Activated CD8-positive, alpha-beta T cell treated with anti-CD3 and anti-CD28 coated beads for 36 hours (primary cell): Measurements from ENCODE around the gene TNFRSF11A. TPM values are rescaled to one million over a fixed set of nuclear protein-coding genes. Genes with fewer than 3 reads are reported as not detected.

Experiments
- ATAC-seq: fragments of 200-7000 bp; cut with Tn5 transposase; one replicate; pipeline ENCODE4 v1.10.0; 2021; ENCODE audit warnings: mild to moderate bottlenecking, moderate library complexity
- CTCF ChIA-PET: fragments of 350-600 bp; sonication (Branson Sonifier 250); formaldehyde crosslinking; loops from one replicate; lab custom pipeline; 2021; ENCODE audit warnings: antibody characterized with exemption; lab: Charles Lee
- POLR2A ChIA-PET: fragments of 350-600 bp; sonication (Branson Sonifier 250); formaldehyde crosslinking; loops from one replicate; lab custom pipeline; 2021; ENCODE audit warnings: antibody characterized with exemption; lab: Charles Lee
- DNase-seq: peaks from one replicate; pipeline ENCODE4 v3.0.0-alpha.2; 2020
- H3K27ac Mint-ChIP-seq: one replicate; pipeline ENCODE4 v1.8.0; 2021; ENCODE audit warnings: mild to moderate bottlenecking, mixed read lengths
- H3K27me3 Mint-ChIP-seq: one replicate; pipeline ENCODE4 v1.8.0; 2021; ENCODE audit warnings: mixed read lengths
- H3K36me3 Mint-ChIP-seq: one replicate; pipeline ENCODE4 v1.8.0; 2021; ENCODE audit warnings: low read depth, mixed read lengths
- H3K4me1 Mint-ChIP-seq: one replicate; pipeline ENCODE4 v1.8.0; 2021; ENCODE audit warnings: low read depth, mixed read lengths
- H3K4me3 Mint-ChIP-seq: one replicate; pipeline ENCODE4 v1.8.0; 2021; ENCODE audit warnings: mild to moderate bottlenecking, moderate library complexity, mixed read lengths
- H3K9me3 Mint-ChIP-seq: one replicate; pipeline ENCODE4 v1.8.0; 2021; ENCODE audit warnings: mixed read lengths
- CTCF ChIP-seq: fragments of 200-600 bp; IDR thresholded peaks from one replicate; pipeline ENCODE4 v1.8.0; 2022; ENCODE audit warnings: antibody characterized with exemption, mild to moderate bottlenecking
- intact Hi-C: fragments of 100-400 bp; cut with micrococcal nuclease; formaldehyde crosslinking; loops from one replicate; pipeline ENCODE4 v1.10.0; 2022
- total RNA-seq, 2 experiments: library from RNA; stranded (reverse); gene quantifications; one replicate each; pipeline ENCODE4 v1.2.3, GENCODE V29; 2021

TNFRSF11A gene
- total RNA-seq, 2 experiments from 2014 or later, result 7.3 to 8.0 TPM

- POLR2A ChIA-PET, result interaction anchor here (0.8 kb wide), 1 partner anchor 21 kb away, joined by 3 read pairs; no protein-coding TSS in a partner anchor
- no peak for TF ChIP-seq CTCF
- peaks cover 32% of the 10 kb centered on the region for H3K36me3 Mint-ChIP-seq
Observed at GRCh38 chr18:62301322-62301721, 23.8 kb upstream of the TNFRSF11A start.

GRCh38 chr18:62312851-62313250, 12.3 kb upstream of the TNFRSF11A start:
- intact Hi-C loops, result no loop called here
- TF ChIP-seq CTCF, result no peak
- ATAC-seq (no peak), DNase-seq (no peak)
- Mint-ChIP-seq H3K27me3 (peaks cover 2% of the 10 kb centered on the region), H3K4me1 (no peaks in the 10 kb centered on the region), H3K36me3 (peaks cover 1% of the 10 kb centered on the region), H3K4me3 (no peak overlapping the region), H3K9me3 (no peaks in the 10 kb centered on the region), H3K27ac (no peak overlapping the region)
- POLR2A ChIA-PET, result interaction anchor here (0.6 to 1.0 kb wide), 3 partner anchors 10 to 113 kb away, joined by 3 to 5 read pairs (median 3); no protein-coding TSS in a partner anchor
- CTCF ChIA-PET, result interaction anchor here (0.9 to 1.7 kb wide), 3 partner anchors 11 to 25 kb away, joined by 3 to 4 read pairs (median 4); partner anchors contain the start of gene TNFRSF11A

More at GRCh38 chr18:62301322-62301721, 23.8 kb upstream of the TNFRSF11A start:
- H3K4me1 Mint-ChIP-seq, result peaks cover 6% of the 10 kb centered on the region
- CTCF ChIA-PET, result no interaction called here
- H3K9me3 Mint-ChIP-seq, result no peaks in the 10 kb centered on the region
- DNase-seq (no peak), ATAC-seq (no peak)
- H3K27ac Mint-ChIP-seq, result no peak overlapping the region
- no peak overlapping the region for H3K4me3 Mint-ChIP-seq
- intact Hi-C loops, result no loop called here
- no peaks in the 10 kb centered on the region for H3K27me3 Mint-ChIP-seq

GRCh38 chr18:62318228-62319180, 6.6 kb upstream of the TNFRSF11A start:
- DNase-seq, result no peak
- peaks cover 4% of the 10 kb centered on the region for H3K4me1 Mint-ChIP-seq
- H3K4me3 Mint-ChIP-seq, result no peak overlapping the region
- H3K9me3 Mint-ChIP-seq, result no peaks in the 10 kb centered on the region
- intact Hi-C loops, result no loop called here
- ATAC-seq, result no peak
- no peak overlapping the region for H3K27ac Mint-ChIP-seq
- no peak for TF ChIP-seq CTCF
- no peaks in the 10 kb centered on the region for H3K36me3 Mint-ChIP-seq
- peaks cover 25% of the 10 kb centered on the region for H3K27me3 Mint-ChIP-seq
- POLR2A ChIA-PET, result no interaction called here
- CTCF ChIA-PET, result no interaction called here

GRCh38 chr18:62321201-62321600, 3.9 kb upstream of the TNFRSF11A start:
- Mint-ChIP-seq H3K27ac (no peak overlapping the region), H3K9me3 (no peaks in the 10 kb centered on the region), H3K36me3 (no peaks in the 10 kb centered on the region), H3K4me3 (no peak overlapping the region), H3K4me1 (peaks cover 17% of the 10 kb centered on the region), H3K27me3 (peaks cover 41% of the 10 kb centered on the region)
- no peak for ATAC-seq
- POLR2A ChIA-PET, result interaction anchor here (0.5 kb wide), 1 partner anchor 18 kb away, joined by 3 read pairs; no protein-coding TSS in a partner anchor
- CTCF ChIA-PET, result interaction anchor here (1.3 to 2.0 kb wide), 2 partner anchors 10 to 105 kb away, joined by 3 to 4 read pairs; no protein-coding TSS in a partner anchor
- no peak for TF ChIP-seq CTCF
- DNase-seq, result no peak
- intact Hi-C loops, result no loop called here
